Measurements from ENCODE around the gene REC114. TPM values are rescaled to one million over a fixed set of nuclear protein-coding genes. Genes with fewer than 3 reads are reported as not detected.
"Not testable (repeated sequence)": the region's sequence is repeated elsewhere in the genome, so short reads cannot be mapped to it uniquely, and the experiment has no call there.

The REC114 gene
- total RNA-seq, 4 donors from 2014 or later: not detected

- DNase-seq (ENCODE audit: low spot score): no peak
- TF ChIP-seq CTCF (IDR thresholded peaks at IDR 0.05): no peak
- no peak for ATAC-seq (ENCODE audit: low FRiP score)
Observed at GRCh38 chr15:73482166-73482565, 39.2 kb downstream of the REC114 start.

- DNase-seq (ENCODE audit: low spot score): no peak
- TF ChIP-seq CTCF (IDR thresholded peaks at IDR 0.05): no peak
- no peak for ATAC-seq (ENCODE audit: low FRiP score)
Observed at GRCh38 chr15:73483053-73483452, 40.1 kb downstream of the REC114 start.

GRCh38 chr15:73485372-73485771, 42.4 kb downstream of the REC114 start:
- ATAC-seq (ENCODE audit: low FRiP score): no peak
- DNase-seq (ENCODE audit: low spot score): no peak
- TF ChIP-seq CTCF (IDR thresholded peaks at IDR 0.05): no peak

- not testable (repeated sequence) for DNase-seq (ENCODE audit: low spot score); ATAC-seq (ENCODE audit: low FRiP score)
Observed at GRCh38 chr15:73485885-73486284, 42.9 kb downstream of the REC114 start.

GRCh38 chr15:73488698-73489097, 45.7 kb downstream of the REC114 start:
- ATAC-seq (ENCODE audit: low FRiP score) (no peak), DNase-seq (ENCODE audit: low spot score) (no peak)
- TF ChIP-seq CTCF (IDR thresholded peaks at IDR 0.05): no peak

GRCh38 chr15:73493922-73494321, 51.0 kb downstream of the REC114 start:
- no peak for DNase-seq (ENCODE audit: low spot score)
- no peak for ATAC-seq (ENCODE audit: low FRiP score)
- no peak for TF ChIP-seq CTCF (IDR thresholded peaks at IDR 0.05)

- DNase-seq (ENCODE audit: low spot score): no peak
Observed at GRCh38 chr15:73495181-73495580, 52.2 kb downstream of the REC114 start.

More at GRCh38 chr15:73495181-73495580, 52.2 kb downstream of the REC114 start:
- ATAC-seq (ENCODE audit: low FRiP score): no peak
- TF ChIP-seq CTCF (IDR thresholded peaks at IDR 0.05): no peak
